ENCODE results near the gene SULT6B1.
A peak's percentile ranks its signal among the peaks of the same experiment; 100 is the strongest.

Gene SULT6B1

GRCh38 chr2:37201208-37201607 is 12.7 kb upstream of the SULT6B1 start:
- Histone ChIP-seq H3K27ac (ENCODE audit: extremely low read depth, low read depth, low read length) (no peak overlapping the region), H3K4me3 (ENCODE audit: low read depth, low read length) (no peak overlapping the region), H3K4me1 (ENCODE audit: control insufficient read depth, insufficient read depth, low read length) (no peaks in the 10 kb centered on the region), H3K36me3 (ENCODE audit: control insufficient read depth in 2 of 2, insufficient read depth in 1 of 2, low read length in 2 of 2) (peaks cover 54 to 65% of the 10 kb centered on the region in 2 experiments), H3K9me3 (ENCODE audit: control insufficient read depth, insufficient read depth, low read depth, low read length) (0 out of 2 replicates have a peak, but pooled peaks cover 3% of the 10 kb centered on the region)
- POLR2A ChIA-PET, result no interaction called here
- no peak for TF ChIP-seq ZNF677 (tag by site-specific recombination; IDR thresholded peaks at IDR 0.05)
- TF ChIP-seq, protein P1, sequence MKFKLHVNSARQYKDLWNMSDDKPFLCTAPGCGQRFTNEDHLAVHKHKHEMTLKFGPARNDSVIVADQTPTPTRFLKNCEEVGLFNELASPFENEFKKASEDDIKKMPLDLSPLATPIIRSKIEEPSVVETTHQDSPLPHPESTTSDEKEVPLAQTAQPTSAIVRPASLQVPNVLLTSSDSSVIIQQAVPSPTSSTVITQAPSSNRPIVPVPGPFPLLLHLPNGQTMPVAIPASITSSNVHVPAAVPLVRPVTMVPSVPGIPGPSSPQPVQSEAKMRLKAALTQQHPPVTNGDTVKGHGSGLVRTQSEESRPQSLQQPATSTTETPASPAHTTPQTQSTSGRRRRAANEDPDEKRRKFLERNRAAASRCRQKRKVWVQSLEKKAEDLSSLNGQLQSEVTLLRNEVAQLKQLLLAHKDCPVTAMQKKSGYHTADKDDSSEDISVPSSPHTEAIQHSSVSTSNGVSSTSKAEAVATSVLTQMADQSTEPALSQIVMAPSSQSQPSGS (tag by site-specific recombination; IDR thresholded peaks at IDR 0.05; ENCODE audit: low read depth), result peak; percentile 86
- 0 out of 2 replicates have a peak, but pooled peaks have one; percentile 16 for TF ChIP-seq ZNF629 (tag by site-specific recombination; IDR thresholded peaks at IDR 0.05)
- 0 out of 2 replicates have a peak, but pooled peaks have one; percentile 22 for TF ChIP-seq ZBTB17 (tag by site-specific recombination; IDR thresholded peaks at IDR 0.05)
- CTCF ChIA-PET, result interaction anchor here (0.6 to 1.0 kb wide), 2 partner anchors 12 to 34 kb away, joined by 3 read pairs; no protein-coding TSS in a partner anchor

DNA sequence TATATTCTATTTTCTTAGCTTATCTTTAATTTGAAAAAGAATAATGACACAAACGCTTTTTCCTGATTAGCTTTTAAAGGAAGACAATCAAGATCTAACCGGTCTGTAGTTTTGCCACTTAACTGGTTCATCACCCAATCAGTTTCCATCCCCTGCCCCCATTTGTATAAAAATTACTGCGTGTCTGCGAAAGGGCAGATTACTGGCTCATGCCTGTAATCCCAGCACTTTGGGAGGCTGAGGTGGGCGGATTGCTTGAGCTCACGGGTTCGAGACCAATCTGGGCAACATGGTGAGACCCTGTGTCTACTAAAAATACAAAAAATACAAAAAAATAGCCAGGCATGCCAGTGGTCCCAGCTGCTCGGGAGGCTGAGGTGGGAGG is 10.2 kb upstream of the SULT6B1 start:
- no peak overlapping the region for H3K27ac ChIP-seq (ENCODE audit: extremely low read depth, low read depth, low read length)
- peaks cover 29 to 40% of the 10 kb centered on the region in 2 experiments for H3K36me3 ChIP-seq (ENCODE audit: control insufficient read depth in 2 of 2, insufficient read depth in 1 of 2, low read length in 2 of 2)
- POLR2A ChIA-PET, result interaction anchor here (0.9 kb wide), 1 partner anchor 13 kb away, joined by 3 read pairs; no protein-coding TSS in a partner anchor
- no peak overlapping the region for H3K4me3 ChIP-seq (ENCODE audit: low read depth, low read length)
- H3K4me1 ChIP-seq (ENCODE audit: control insufficient read depth, insufficient read depth, low read length), result no peaks in the 10 kb centered on the region
- TF ChIP-seq, protein P2, sequence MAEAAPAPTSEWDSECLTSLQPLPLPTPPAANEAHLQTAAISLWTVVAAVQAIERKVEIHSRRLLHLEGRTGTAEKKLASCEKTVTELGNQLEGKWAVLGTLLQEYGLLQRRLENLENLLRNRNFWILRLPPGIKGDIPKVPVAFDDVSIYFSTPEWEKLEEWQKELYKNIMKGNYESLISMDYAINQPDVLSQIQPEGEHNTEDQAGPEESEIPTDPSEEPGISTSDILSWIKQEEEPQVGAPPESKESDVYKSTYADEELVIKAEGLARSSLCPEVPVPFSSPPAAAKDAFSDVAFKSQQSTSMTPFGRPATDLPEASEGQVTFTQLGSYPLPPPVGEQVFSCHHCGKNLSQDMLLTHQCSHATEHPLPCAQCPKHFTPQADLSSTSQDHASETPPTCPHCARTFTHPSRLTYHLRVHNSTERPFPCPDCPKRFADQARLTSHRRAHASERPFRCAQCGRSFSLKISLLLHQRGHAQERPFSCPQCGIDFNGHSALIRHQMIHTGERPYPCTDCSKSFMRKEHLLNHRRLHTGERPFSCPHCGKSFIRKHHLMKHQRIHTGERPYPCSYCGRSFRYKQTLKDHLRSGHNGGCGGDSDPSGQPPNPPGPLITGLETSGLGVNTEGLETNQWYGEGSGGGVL (tag by site-specific recombination; IDR thresholded peaks at IDR 0.05), result no peak
- CTCF ChIA-PET, result interaction anchor here (0.6 to 1.2 kb wide), 3 partner anchors 9 to 144 kb away, joined by 3 to 4 read pairs (median 3); no protein-coding TSS in a partner anchor
- H3K9me3 ChIP-seq (ENCODE audit: control insufficient read depth, insufficient read depth, low read depth, low read length), result no peaks in the 10 kb centered on the region

DNA sequence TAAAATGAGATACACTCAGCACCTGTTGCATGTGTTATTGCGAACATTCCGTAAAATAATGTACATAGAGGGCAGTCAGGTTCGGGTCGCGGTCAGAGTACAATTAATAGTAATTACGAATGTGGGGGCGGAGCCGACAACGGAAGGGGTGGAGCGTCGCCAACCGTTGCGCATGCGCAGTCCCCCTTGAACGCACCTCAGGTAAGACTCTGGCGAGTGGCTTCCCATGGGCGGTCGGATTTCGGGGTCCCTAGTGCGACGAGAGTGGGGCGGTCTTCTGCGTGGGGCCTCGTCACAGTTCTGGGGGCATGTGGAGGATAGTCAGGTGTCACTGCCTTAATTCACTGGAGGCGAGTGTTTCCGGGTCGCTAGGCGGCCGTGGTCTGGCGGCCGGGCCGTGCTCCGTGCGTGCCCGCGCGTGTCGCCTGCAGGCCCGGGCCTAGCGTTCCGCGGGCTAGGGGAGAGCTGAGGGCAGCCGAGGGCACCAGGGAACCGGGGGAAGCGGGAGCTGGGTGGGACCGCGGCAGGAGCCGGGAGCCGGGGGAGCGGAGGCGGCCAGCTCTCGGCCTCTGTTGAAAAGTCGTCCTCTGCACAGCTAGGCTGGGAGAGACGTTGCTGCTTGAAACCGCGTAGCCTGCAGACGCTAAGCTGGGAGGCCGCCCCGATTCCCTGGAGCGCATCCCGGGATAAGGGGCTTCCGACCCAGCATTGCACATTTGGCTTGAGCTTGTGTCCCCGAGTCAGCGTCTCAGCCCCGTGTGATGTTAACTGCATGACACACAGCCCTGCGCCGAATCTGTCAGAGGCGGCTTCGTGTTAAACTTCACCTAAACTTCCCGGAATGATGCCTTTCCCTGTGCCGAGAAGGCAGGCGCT is 8.1 kb upstream of the SULT6B1 start, which contains the start of gene CEBPZOS:
Gene CEBPZOS (plus strand): TSS at position 177 of the 876 bp plus-strand sequence. CDS start 3,209 bp downstream, outside the sequence.
- H3K4me3 ChIP-seq (ENCODE audit: low read depth, low read length), result peak within 1 kb of the TSS; percentile 97
- H3K4me1 ChIP-seq (ENCODE audit: control insufficient read depth, insufficient read depth, low read length), result no peaks in the 10 kb centered on the region
- H3K36me3 ChIP-seq (ENCODE audit: control insufficient read depth in 2 of 2, insufficient read depth in 1 of 2, low read length in 2 of 2), result peaks cover 10 to 20% of the 10 kb centered on the region in 2 experiments
- ChIA-PET POLR2A (interaction anchor here (0.5 to 1.5 kb wide), 3 partner anchors 21 to 41 kb away, joined by 3 to 7 read pairs (median 3); partner anchors contain the start of genes CEBPZ and NDUFAF7), CTCF (no interaction called here)
- peak within 1 kb of the TSS; percentile 84 for H3K27ac ChIP-seq (ENCODE audit: extremely low read depth, low read depth, low read length)
- no peaks in the 10 kb centered on the region for H3K9me3 ChIP-seq (ENCODE audit: control insufficient read depth, insufficient read depth, low read depth, low read length)
- peak; percentile 61 for TF ChIP-seq ZXDB (tag by site-specific recombination; IDR thresholded peaks at IDR 0.05)
- no peak for TF ChIP-seq FEZF1 (tag by site-specific recombination; IDR thresholded peaks at IDR 0.05)
- TF ChIP-seq, protein P3, sequence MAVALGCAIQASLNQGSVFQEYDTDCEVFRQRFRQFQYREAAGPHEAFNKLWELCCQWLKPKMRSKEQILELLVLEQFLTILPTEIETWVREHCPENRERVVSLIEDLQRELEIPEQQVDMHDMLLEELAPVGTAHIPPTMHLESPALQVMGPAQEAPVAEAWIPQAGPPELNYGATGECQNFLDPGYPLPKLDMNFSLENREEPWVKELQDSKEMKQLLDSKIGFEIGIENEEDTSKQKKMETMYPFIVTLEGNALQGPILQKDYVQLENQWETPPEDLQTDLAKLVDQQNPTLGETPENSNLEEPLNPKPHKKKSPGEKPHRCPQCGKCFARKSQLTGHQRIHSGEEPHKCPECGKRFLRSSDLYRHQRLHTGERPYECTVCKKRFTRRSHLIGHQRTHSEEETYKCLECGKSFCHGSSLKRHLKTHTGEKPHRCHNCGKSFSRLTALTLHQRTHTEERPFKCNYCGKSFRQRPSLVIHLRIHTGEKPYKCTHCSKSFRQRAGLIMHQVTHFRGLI (tag by site-specific recombination; IDR thresholded peaks at IDR 0.05), result no peak
- TF ChIP-seq ZNF157 (tag by site-specific recombination; IDR thresholded peaks at IDR 0.05), result no peak
- no peak for TF ChIP-seq OVOL3 (tag by site-specific recombination; IDR thresholded peaks at IDR 0.05)
- TF ChIP-seq ZIC2 (tag by site-specific recombination; IDR thresholded peaks at IDR 0.05), result no peak
- peak; percentile 49; the same call in 1 of the 2 replicates for TF ChIP-seq REPIN1 (tag by site-specific recombination; IDR thresholded peaks at IDR 0.05; ENCODE audit: low read depth)
- no peak for TF ChIP-seq ZNF837 (tag by site-specific recombination; IDR thresholded peaks at IDR 0.05)
- peak; percentile 48; the same call in 1 of the 2 replicates for TF ChIP-seq ZNF692 (tag by site-specific recombination; IDR thresholded peaks at IDR 0.05)
- no peak for TF ChIP-seq SCRT1 (tag by site-specific recombination; IDR thresholded peaks at IDR 0.05; ENCODE audit: borderline replicate concordance)
- TF ChIP-seq ZNF174 (tag by site-specific recombination; IDR thresholded peaks at IDR 0.05), result no peak
- peak; percentile 68; the same call in 1 of the 2 replicates for TF ChIP-seq ZNF501 (tag by site-specific recombination; IDR thresholded peaks at IDR 0.05)
- no peak for TF ChIP-seq ZNF280D (tag by site-specific recombination; IDR thresholded peaks at IDR 0.05)
- TF ChIP-seq ZNF24 (tag by site-specific recombination; IDR thresholded peaks at IDR 0.05), result peak; percentile 84
- no peak for TF ChIP-seq ZNF266 (tag by site-specific recombination; IDR thresholded peaks at IDR 0.05; ENCODE audit: low read depth)

Data from HEK293 (cell line).